Panc1 (cell line): ENCODE results near the gene PRRT1B.

Experiments used
- CTCF ChIP-seq: fragments of 450-650 bp; IDR thresholded peaks from 2 replicates; pipeline ENCODE4 v1.5.1; 2017; ENCODE audit warnings: mild to moderate bottlenecking
- POLR2AphosphoS5 ChIP-seq: IDR thresholded peaks from 2 replicates; pipeline ENCODE4 v1.6.1; 2012; ENCODE audit warnings: mild to moderate bottlenecking, low read depth, low read length, moderate library complexity
- REST ChIP-seq, 2 experiments: IDR thresholded peaks; 2 replicates each; pipeline ENCODE4 v1.6.1; 2011 to 2012; ENCODE audit warnings: low read depth in 2 of 2, control low read depth in 1 of 2, low read length in 1 of 2, mild to moderate bottlenecking in 1 of 2, moderate library complexity in 1 of 2; ENCODE audit not compliant: insufficient read depth in 1 of 2

- TF ChIP-seq REST (IDR thresholded peaks at IDR 0.05; ENCODE audit: insufficient read depth in 1 of 2, low read depth in 2 of 2, low read length in 1 of 2), result no peak
- no peak for TF ChIP-seq CTCF
- no peak for TF ChIP-seq POLR2AphosphoS5
Measured at GRCh38 chr9:131601683-131602181, 56.4 kb downstream of the PRRT1B start.
